Activated effector memory CD4-positive, alpha-beta T cell treated with anti-CD3 and anti-CD28 coated beads, Interleukin-2, amount 50 U/mL, for 16 hours (primary cell): ENCODE data around the gene GCNT2.
"Not testable (repeated sequence)": the region's sequence is repeated elsewhere in the genome, so short reads cannot be mapped to it uniquely, and the experiment has no call there.

ENCODE experiments used
- DNase-seq: peaks from one replicate; pipeline ENCODE4 v3.0.0-alpha.2; 2020

Gene GCNT2

DNA sequence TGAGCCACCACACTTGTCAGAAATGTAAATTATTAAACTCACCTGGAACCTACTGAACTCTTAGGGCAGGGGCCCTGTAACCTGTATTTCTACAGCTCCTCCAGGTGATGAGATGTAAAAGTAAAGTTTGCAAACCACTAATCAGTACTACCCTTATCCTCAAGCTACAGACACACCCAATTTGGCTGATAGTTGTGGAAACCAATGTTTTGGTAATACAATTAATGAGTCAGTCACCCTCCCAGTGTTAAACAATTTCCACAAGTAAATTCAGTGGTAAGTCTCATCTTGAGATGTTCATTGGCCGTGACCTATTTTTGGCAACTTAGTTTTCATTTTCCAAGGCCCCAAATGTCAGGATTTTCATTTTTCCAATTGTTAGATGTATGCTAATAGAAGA, 29.6 kb downstream of the GCNT2 start:
- DNase-seq: no peak

DNA sequence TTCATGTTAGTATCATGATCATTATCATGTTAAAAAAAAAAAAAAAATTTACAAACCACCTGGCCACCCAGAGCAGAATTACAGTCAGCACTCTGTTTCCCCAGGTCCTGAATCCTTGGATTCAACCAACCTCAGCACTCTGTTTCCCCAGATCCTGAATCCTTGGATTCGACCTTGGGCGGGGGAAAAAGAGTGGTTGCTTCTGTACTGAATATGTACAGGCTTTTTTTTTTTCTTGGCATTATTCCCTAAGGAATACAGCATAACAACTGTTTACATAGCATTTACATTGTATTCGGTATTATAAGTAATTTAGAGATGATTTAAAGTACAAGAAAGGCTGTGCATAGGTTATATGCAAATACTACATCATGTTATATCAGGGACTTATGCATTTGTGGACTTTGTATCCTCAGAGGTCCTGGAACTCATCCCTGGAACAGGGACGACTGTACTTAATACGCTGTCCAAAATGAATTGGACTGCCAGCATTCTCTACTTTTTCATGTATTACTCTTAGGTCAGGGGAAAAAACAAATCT, 31.2 kb downstream of the GCNT2 start:
- no peak for DNase-seq

DNA sequence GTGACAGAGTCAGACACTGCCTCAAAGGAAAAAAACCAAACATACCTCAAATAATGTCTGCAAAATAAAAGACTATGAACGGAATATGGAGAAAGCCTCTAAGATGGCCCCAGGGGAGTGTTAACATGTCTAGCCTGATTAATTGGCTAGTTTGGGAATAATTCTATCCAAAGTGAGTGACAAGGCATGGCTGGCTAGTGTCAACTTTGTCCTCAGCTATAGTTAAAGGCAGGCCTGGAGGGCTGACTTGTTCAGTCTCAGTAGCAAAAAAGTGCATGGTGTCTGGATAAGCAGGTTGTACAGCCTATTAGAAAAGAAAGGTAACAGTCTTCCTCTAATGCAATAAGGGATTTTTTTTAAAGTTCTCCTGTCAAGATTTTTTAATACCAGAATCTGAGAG, 32.7 kb downstream of the GCNT2 start:
- no peak for DNase-seq

DNA sequence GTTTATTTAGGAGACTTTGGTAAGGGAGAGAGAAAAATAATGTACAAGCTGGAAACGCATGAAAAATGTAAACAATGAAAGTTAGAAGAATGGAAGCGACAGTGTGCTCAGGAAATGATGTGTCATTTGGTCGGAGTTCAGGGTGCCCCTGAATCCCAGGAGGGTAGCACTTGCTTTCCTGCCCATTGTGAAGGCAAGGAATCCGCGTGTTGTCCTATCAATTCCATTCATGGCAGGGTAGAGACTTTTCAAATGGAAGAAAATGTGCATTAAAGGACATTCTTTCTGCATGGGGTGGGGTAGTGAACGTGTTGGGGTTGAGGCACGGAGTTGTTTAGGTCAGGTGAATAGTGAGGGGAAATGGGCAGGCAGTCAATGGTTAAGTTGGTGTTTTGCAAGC, 33.7 kb downstream of the GCNT2 start:
- no peak for DNase-seq

DNA sequence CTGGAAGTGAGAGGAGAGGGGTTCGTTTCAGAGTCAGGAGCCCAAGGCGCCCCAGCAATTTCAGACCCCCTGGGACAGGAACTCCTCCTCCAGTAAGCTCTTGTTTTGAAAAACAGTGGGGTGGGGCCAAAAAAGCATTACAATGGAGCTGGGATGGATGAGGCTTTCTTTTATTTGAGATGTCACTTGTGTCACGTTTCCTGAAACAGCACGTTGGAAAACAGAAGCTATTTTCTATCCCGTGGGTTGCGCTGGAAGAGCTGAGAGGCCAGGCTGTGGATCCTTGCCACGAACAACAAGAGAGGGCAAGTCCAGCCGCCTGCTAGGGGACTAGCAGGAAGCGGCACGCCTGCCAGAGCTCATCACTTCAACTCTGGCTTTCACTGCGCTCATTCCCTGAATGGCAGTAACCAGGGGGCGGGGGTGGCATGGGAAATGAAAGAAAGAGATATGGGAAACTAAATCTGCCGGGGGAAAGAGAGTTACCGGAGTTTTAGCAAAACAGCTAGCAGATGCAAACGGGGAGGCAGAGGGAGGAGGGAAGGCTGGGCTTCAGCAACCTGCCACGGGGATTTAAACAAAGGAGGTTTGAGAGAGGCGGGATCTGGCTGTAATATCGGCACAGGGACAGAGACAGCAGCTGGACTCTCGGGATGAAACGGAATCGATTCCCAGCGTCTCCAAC, 34.6 kb downstream of the GCNT2 start:
- no peak for DNase-seq

DNA sequence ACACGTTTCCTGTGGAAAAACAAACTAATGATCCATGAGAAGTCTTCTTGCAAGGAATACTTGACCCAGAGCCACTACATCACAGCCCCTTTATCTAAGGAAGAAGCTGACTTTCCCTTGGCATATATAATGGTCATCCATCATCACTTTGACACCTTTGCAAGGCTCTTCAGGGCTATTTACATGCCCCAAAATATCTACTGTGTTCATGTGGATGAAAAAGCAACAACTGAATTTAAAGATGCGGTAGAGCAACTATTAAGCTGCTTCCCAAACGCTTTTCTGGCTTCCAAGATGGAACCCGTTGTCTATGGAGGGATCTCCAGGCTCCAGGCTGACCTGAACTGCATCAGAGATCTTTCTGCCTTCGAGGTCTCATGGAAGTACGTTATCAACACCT, 35.4 kb downstream of the GCNT2 start:
- no peak for DNase-seq

DNA sequence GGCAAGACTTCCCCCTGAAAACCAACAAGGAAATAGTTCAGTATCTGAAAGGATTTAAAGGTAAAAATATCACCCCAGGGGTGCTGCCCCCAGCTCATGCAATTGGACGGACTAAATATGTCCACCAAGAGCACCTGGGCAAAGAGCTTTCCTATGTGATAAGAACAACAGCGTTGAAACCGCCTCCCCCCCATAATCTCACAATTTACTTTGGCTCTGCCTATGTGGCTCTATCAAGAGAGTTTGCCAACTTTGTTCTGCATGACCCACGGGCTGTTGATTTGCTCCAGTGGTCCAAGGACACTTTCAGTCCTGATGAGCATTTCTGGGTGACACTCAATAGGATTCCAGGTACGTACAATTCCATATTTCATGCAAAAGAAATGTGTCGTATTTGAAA, 35.8 kb downstream of the GCNT2 start:
- no peak for DNase-seq

DNA sequence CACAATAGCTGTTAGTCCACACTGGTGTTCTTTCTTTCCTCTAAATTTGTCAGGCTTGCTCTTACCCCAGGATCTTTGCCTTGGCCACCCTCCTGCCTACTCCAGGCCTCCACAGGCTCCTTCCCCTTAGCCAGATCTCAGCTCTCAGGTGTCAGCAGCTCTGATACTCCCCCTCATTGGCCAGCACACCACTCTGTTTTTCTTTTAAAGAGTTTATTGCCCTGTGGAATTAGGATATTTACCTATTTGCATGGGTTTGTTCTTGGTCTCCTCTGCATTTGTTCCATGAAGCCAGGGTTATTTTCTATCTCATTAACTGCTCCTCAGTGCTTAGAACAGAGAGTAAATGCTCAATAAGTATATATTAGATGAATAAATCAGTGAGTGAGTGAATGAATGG, 36.8 kb downstream of the GCNT2 start:
- DNase-seq: no peak

DNA sequence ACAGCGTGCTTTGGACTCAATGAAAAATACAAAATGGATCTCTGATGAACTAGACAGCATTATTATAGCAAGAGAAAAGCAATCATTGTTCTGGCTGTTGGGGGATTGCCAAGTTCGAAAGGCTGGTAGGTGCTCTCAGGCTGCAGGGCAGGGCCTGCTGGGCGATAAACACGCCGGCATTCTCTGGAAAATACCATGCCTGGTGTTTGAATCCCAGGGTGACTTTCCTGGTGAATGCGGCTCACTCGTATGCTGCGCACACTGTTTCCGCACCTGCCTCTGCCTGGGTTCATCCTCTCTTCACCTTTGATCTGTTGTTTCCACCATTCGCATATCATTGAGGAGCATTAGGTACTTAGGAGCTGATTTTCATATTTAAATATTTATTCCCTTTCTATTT, 37.4 kb downstream of the GCNT2 start:
- no peak for DNase-seq

DNA sequence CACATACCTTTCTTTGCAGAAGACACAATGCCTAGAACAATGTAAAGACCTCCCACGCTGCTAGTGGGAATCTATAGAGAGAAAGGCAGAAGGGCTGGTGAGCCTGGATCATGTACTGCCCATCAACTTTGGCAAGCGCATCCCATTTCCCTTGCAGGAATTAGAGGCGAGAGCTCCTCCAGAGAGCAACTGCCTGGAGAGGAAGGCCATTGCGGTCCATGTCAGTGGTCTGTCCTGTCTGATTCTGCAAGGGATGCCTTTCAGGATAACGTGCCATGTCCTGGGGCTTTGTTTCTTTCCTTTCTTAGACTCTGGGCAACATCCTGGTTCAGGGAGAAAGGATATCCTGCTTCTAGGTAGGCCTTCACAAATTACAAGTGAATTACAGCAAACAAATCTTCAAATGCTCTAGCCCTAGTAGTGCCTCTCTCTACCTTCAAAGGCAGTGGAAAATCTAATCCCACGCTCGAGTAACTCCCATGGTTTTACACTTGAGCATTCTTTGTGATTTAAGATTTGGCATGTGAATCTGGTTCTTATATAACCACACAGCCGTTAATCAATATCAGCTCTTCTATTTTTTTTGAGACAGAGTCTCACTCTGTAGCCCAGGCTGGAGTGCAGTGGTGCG, 38.5 kb downstream of the GCNT2 start:
- no peak for DNase-seq

DNA sequence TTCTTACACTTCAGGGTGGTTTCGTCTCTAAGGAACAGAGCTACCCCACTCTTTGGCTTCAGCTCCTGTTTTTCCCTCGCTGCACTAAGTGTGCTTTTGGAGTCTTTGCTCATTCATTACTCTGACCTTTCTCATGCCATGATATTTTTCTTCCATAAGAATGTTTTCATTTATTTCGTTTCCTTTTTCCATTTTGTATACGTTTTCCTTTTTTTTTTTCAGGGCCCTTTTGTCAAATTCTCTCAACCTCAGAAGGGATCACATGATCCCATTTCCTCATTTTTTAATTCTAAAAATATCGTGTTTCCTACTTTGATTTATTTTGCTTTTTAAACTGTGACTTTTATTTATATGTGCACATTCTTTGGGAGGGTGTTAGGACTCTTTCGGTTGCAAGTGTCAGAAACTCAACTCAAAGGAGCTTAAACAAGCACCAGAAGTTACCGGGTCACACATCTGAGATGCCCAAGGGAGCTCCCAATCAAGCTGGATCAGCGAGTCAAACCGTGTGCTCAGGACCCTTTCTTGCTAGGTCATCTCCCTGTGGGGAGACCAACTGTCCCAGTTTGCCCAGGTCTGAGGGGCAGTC, 40.6 kb downstream of the GCNT2 start:
- no peak for DNase-seq

DNA sequence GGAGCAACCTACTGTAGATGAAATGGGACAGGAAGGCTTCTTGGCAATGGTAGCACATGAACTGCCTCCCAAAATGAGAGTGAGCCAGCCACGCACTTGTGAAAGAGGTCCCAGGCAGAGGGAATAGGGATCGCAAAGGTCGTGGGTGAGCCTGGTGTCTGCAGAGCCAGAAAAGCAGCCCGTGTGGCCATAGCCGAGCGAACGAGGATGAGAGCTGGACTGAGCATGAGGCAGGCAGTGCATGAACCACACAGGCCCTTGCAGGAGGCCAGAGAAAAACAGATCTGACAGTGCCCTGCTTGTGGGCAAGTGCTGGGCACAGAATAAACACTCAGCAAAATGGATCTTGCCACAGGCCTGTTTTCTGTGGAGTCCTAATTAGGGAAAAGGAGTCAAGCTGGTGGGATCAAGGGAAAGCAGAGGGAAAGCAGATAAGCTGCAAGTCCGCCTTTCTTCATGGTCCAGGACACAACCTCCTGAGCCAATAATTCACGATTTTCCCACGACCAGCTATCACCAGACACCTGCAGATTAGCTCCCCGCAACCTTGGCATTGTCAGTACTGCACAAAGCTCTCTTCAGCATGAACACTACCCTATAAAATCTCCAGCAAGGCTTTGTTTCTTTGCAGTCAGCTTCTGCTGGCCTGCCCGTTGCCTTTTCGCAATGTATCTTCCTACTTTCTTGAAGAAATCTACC, 44.0 kb downstream of the GCNT2 start:
- no peak for DNase-seq

DNA sequence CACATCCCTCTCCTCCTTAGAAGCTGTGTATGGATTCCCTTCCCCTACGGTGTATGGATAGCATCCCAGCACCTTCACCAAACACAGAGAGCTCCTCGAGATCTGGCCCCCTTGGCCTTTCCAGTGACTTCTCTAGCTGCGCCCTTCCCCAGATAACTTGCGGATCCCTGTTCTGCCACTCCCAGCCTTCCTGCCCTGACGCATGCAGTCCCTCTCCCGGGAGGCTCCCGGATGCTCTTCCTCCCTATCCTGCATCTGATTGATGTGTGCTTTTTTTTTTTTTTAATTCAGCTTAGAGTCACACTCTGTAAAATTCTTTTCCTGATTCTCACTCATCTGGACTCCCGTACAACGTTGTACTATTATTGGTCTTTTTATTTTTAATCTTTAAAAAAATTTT, 44.8 kb downstream of the GCNT2 start:
- no peak for DNase-seq

DNA sequence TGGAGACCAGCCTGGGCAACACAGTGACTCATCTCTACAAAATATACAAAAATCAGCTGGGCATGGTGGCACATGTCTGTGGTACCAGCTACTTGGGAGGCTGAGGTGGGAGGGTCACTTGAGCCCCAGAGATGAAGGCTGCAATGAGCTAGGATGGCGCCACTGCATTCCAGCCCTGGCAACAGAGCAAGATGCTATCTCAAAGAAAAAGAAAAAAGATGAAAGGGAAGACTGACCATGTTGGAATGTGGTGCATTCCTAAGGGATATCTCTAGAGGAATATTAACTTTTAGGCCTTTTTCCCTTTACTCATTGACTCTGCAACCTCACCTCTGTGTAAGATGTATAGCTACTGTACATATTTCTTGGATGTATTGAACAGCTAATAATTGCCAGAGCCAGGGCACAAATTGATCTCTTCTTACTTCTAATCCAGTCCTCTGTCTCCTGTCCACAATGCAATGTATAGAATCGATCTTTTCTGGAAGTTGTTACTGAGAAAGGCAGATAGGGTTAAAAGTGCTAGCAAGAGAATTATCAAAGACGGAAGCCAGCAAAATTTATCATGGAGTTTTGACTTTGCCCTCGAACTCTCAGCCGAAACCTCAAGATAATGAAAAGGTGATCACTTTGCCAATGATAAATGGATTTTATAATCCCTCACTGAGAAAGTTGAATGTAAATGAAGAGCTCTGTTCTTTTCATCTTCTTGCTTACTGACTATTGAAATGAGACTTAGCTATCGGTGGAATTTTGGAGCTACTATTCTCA, 46.3 kb downstream of the GCNT2 start:
- DNase-seq: no peak

DNA sequence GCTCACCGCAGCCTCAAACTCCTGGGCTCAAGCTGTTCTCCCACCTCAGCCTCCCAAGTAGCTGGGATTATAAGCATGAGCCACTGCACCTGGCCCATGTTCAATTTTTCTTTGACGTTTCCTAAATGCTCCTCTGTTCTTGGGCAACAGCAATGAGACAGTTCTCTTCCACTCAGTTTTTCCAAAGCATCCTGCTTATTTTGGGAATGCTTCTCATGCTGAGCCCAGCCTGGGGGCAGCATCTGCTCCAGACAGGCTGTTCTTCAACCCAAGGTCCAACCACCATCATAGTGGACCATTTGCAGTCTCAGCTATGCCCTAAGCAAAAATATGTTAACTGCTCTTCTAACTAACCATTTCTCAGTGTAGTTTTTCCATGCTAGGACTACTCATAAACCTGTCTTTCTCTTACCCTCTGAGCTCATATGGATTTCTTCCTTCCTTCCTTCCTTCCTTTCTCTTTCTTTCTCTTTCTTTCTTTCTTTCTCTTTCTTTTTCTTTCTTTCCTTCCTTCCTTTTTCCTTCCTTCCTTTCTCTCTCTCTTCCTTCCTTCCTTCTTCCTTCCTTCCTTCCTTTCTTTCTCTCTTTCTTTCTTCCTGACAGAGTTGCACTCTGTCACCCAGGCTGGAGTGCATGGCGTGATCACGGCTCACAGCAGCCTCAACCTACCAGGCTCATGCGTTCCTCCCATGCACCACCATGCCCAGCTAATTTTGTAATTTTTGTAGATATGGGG, 48.4 kb downstream of the GCNT2 start:
- DNase-seq: no peak

DNA sequence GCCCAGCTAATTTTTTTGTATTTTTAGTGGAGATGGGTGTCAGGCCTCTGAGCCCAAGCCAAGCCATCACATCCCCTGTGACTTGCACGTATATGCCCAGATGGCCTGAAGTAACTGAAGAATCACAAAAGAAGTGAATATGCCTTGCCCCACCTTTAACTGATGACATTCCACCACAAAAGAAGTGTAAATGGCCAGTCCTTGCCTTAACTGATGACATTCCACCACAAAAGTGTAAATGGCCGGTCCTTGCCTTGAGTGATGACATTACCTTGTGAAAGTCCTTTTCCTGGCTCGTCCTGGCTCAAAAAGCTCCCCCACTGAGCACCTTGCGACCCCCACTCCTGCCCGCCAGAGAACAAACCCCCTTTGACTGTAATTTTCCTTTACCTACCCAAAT, 54.4 kb downstream of the GCNT2 start:
- not testable (repeated sequence) for DNase-seq

DNA sequence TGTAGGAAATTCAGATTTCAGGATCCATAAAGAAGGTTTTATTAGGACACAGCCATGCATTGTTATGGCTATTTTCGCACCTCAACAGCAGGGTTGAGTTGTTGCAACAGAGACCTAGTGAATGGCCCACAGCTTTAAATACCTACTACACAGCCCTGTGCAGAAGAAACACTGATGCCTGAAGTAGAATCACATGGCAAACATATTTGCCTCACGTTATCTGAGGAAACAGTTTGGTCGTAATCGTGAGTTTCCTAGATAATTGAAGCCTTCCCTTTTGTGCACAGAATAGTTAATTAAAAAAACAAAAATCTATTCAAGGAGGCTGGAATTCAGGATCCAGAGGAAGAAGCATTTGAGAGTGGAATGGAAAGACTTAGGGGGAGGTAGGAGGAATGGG, 55.1 kb downstream of the GCNT2 start:
- no peak for DNase-seq

DNA sequence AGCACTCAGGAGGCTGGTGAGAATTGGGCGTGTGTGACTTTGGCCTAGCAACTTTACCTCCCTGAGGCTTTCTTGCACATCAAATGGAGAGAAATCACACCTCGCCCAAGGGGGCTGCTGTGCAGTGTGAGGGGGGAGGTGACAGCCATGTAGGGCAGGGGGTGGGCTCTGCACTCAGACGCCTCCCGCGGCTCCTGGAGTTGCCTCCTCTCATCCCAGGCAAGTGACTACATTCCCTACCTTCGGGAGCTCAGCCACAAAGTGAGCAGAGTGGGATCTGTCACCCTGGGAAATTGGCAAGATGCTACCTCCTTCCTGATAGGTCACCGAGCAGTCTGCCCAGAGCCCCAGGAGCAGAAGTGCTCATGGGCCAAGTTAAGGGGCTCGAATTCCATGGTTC, 56.0 kb downstream of the GCNT2 start:
- DNase-seq: no peak

DNA sequence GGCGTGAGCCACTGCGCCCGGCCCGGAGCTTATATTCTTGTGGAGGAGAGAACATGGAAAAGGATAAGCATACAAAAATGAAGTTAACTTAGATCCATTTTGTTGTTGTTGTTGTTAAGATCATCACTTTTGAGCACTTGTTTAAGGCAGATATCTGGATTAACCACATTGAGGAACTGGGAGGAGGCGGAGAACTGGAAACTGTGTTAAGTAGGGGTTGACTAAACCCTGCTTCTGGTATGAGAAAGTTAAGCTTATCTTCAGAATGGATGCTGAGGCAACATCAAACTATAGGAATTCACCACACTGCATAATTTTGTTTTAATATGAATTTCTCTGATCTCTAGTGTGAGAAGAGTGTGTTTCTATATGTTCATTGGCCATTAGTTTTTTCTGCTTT, 57.6 kb downstream of the GCNT2 start:
- no peak for DNase-seq

DNA sequence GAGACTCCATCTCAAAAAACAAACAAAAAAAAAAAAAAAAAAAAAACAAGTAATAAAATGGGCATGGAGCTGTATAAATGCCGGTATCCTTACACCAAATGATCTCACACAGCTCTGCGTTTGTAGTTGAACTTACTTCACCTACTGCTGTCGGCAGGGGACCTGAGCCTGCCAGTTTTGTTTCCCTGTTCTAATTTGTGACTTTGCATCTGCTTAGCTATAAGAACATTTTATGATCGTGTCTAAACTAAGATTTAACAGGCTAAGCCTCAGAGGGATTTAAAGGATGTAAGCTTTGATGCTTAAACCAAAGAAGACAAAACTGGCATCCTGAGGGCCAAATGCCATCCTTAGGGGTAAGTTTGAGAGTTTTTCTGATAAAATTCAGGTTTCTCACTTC, 58.7 kb downstream of the GCNT2 start:
- no peak for DNase-seq

DNA sequence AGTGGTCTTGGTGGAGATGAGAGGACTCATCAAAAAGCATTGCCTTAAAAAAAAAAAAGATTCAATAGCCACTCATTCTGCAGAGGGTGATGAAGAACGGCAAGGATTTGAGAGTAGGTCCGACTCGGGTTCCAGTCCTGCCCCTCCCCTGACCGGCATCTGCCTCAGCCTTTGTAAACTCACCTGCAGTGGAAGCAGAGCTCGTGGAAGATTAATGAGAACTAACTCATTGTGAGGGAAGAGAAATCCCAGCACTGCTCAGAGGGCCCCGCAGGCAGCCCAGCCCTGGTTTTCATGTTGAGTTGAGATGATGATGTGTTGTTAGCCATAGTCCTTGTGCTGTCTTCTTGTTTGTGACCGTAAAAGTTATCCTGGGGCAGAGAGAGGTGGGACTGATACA, 59.4 kb downstream of the GCNT2 start:
- DNase-seq: no peak

DNA sequence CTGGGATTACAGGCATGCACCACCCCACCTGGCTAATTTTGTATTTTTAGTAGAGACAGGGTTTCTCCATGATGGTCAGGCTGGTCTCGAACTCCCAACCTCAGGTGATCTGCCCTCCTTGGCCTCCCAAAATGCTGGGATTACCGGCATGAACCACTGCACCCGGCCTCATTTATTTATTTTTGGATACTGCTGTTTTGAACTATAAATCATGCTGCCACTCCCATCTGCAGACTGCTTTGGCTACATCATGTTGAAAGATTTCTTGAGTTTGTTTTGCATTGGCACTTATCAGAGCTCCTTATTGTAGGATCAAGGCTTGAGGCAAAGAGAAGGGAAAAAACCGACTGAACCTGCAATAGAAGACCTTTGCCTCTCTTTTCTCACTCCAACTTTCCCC, 60.3 kb downstream of the GCNT2 start:
- DNase-seq: not testable (repeated sequence)
